H1 (cell line): Measurements from ENCODE around the gene SLC51B. TPM values are rescaled to one million over a fixed set of nuclear protein-coding genes. Genes with fewer than 3 reads are reported as not detected.

Source experiments
- CTCF ChIA-PET: fragments of 300-600 bp; sonication (Branson Sonifier 250); formaldehyde crosslinking; loops from one replicate; lab custom pipeline; 2021; ENCODE audit not compliant: partially characterized antibody; lab: Charles Lee
- POLR2A ChIA-PET: fragments of 300-600 bp; sonication (Branson Sonifier 250); formaldehyde crosslinking; loops from one replicate; lab custom pipeline; 2021; ENCODE audit warnings: inconsistent platforms; ENCODE audit not compliant: partially characterized antibody; lab: Charles Lee
- DNase-seq, 2 experiments: peaks; one replicate each; pipeline versions ENCODE4 v3.0.0 to v3.0.0-alpha.2; 2010 to 2022; ENCODE audit warnings: low spot score in 2 of 2, low read depth in 1 of 2, mixed read lengths in 1 of 2
- FAIRE-seq: peaks from 2 replicates; lab custom pipeline; 2011; peaks lifted over from hg19 to GRCh38; lab: Jason Lieb, UNC
- H2AFZ ChIP-seq: 2 replicates; pipeline ENCODE4 v1.8.1; 2012; ENCODE audit warnings: low read length, inconsistent platforms
- H2AK5ac ChIP-seq: 2 replicates; pipeline ENCODE4 v1.6.1; 2013; ENCODE audit warnings: low read depth, low read length
- H2BK120ac ChIP-seq: replicated peaks from 2 replicates; pipeline ENCODE3; 2013; ENCODE audit warnings: low read depth, low read length, inconsistent platforms
- H2BK12ac ChIP-seq: 2 replicates; pipeline ENCODE4 v1.6.1; 2013; ENCODE audit warnings: low read depth, low read length
- H2BK15ac ChIP-seq: 2 replicates; pipeline ENCODE4 v1.6.1; 2013; ENCODE audit warnings: low read length
- H2BK20ac ChIP-seq: 2 replicates; pipeline ENCODE4 v1.6.1; 2013; ENCODE audit warnings: low read length
- H2BK5ac ChIP-seq: 2 replicates; pipeline ENCODE4 v1.6.1; 2013; ENCODE audit warnings: low read depth, low read length
- H3K14ac ChIP-seq: 2 replicates; pipeline ENCODE4 v1.6.1; 2013; ENCODE audit warnings: inconsistent platforms; ENCODE audit not compliant: insufficient read length
- H3K18ac ChIP-seq: 2 replicates; pipeline ENCODE4 v1.6.1; 2013; ENCODE audit warnings: low read length; ENCODE audit errors: extremely low read depth
- H3K23ac ChIP-seq: 2 replicates; pipeline ENCODE4 v1.6.1; 2013; ENCODE audit warnings: inconsistent platforms; ENCODE audit not compliant: insufficient read length
- H3K23me2 ChIP-seq: 2 replicates; pipeline ENCODE4 v1.6.1; 2013; ENCODE audit warnings: low read depth, low read length
- H3K27ac ChIP-seq: 2 replicates; pipeline ENCODE4 v1.6.1; 2011; ENCODE audit warnings: low read depth, low read length, inconsistent platforms
- H3K27me3 ChIP-seq, 4 experiments: replicated peaks in 1 of 4; 1 replicate in 1 of 4; 2 replicates in 3 of 4; pipeline versions ENCODE4 v1.6.1 to v1.8.1; 2011 to 2013; ENCODE audit warnings: low read length in 3 of 4, mild to moderate bottlenecking in 3 of 4, inconsistent platforms in 2 of 4, mixed read lengths in 2 of 4, moderate library complexity in 1 of 4; ENCODE audit not compliant: control insufficient read depth in 3 of 4, insufficient read depth in 3 of 4; ENCODE audit errors: extremely low read depth in 1 of 4
- H3K36me3 ChIP-seq, 4 experiments: 2 replicates each; pipeline versions ENCODE4 v1.6.1 to v1.8.1; 2011 to 2013; ENCODE audit warnings: mild to moderate bottlenecking in 4 of 4, low read length in 3 of 4, moderate library complexity in 2 of 4, control low read depth in 1 of 4, inconsistent platforms in 1 of 4; ENCODE audit not compliant: insufficient read depth in 4 of 4, control insufficient read depth in 2 of 4
- H3K4ac ChIP-seq: replicated peaks from 2 replicates; pipeline ENCODE3; 2013; ENCODE audit warnings: low read length, low read depth, mixed read lengths, inconsistent platforms; ENCODE audit not compliant: insufficient read length
- H3K4me1 ChIP-seq, 4 experiments: replicated peaks in 1 of 4; 1 replicate in 1 of 4; 2 replicates in 3 of 4; pipeline versions ENCODE4 v1.6.1 to v1.8.1; 2011 to 2013; ENCODE audit warnings: low read length in 3 of 4, inconsistent platforms in 2 of 4, mixed read lengths in 1 of 4; ENCODE audit not compliant: insufficient read depth in 4 of 4, control insufficient read depth in 3 of 4
- H3K4me2 ChIP-seq, 2 experiments: 2 replicates each; pipeline versions ENCODE4 v1.6.1 to v1.8.1; 2011 to 2013; ENCODE audit warnings: low read depth in 2 of 2, low read length in 2 of 2, control low read depth in 1 of 2, inconsistent platforms in 1 of 2, mild to moderate bottlenecking in 1 of 2; ENCODE audit not compliant: insufficient read depth in 1 of 2
- H3K4me3 ChIP-seq, 4 experiments: fragments of 200-600, 300-600 bp in 1 of 4; sonication (generic), shearing (Covaris generic), sonication (Bioruptor Twin) in 1 of 4; 2 replicates each; pipeline versions ENCODE4 v1.5.1 to v1.8.1; 2011 to 2016; ENCODE audit warnings: low read length in 4 of 4, low read depth in 3 of 4, control low read depth in 2 of 4, inconsistent platforms in 2 of 4, mild to moderate bottlenecking in 2 of 4, mixed read lengths in 1 of 4, moderate library complexity in 1 of 4; ENCODE audit not compliant: insufficient read depth in 2 of 4; ENCODE audit errors: extremely low read depth in 1 of 4
- H3K56ac ChIP-seq: replicated peaks from 2 replicates; pipeline ENCODE3; 2013; ENCODE audit warnings: low read depth, mild to moderate bottlenecking, mixed read lengths, low read length, inconsistent platforms; ENCODE audit not compliant: insufficient read length
- H3K79me1 ChIP-seq: 2 replicates; pipeline ENCODE4 v1.6.1; 2013; ENCODE audit warnings: low read depth, low read length, control low read depth
- H3K79me2 ChIP-seq, 2 experiments: 2 replicates each; pipeline versions ENCODE4 v1.6.1 to v1.8.1; 2012 to 2013; ENCODE audit warnings: low read length in 2 of 2, mild to moderate bottlenecking in 2 of 2, inconsistent platforms in 1 of 2; ENCODE audit not compliant: insufficient read depth in 2 of 2, control insufficient read depth in 1 of 2
- H3K9ac ChIP-seq, 4 experiments: replicated peaks in 1 of 4; 1 replicate in 1 of 4; 2 replicates in 3 of 4; pipeline versions ENCODE4 v1.6.1 to v1.8.1; 2011 to 2013; ENCODE audit warnings: low read depth in 3 of 4, low read length in 3 of 4, control low read depth in 2 of 4, mild to moderate bottlenecking in 2 of 4, moderate library complexity in 2 of 4, inconsistent platforms in 1 of 4; ENCODE audit errors: extremely low read depth in 1 of 4
- H3K9me3 ChIP-seq, 2 experiments: 2 replicates each; pipeline versions ENCODE4 v1.6.1 to v1.8.1; 2012 to 2013; ENCODE audit warnings: mild to moderate bottlenecking in 2 of 2, moderate library complexity in 2 of 2, control low read depth in 1 of 2, inconsistent platforms in 1 of 2, low read depth in 1 of 2, low read length in 1 of 2, mixed read lengths in 1 of 2; ENCODE audit not compliant: insufficient read depth in 2 of 2
- H4K20me1 ChIP-seq, 2 experiments: replicated peaks in 1 of 2; 2 replicates each; pipeline versions ENCODE3 to v1.8.1; 2011 to 2013; ENCODE audit warnings: inconsistent platforms in 2 of 2, low read length in 2 of 2, mild to moderate bottlenecking in 1 of 2; ENCODE audit not compliant: insufficient read depth in 2 of 2, control insufficient read depth in 1 of 2
- H4K5ac ChIP-seq: 2 replicates; pipeline ENCODE4 v1.6.1; 2013; ENCODE audit warnings: low read length, low read depth, mixed read lengths, inconsistent platforms; ENCODE audit not compliant: insufficient read length
- H4K8ac ChIP-seq: 2 replicates; pipeline ENCODE4 v1.8.0; 2013; ENCODE audit warnings: mild to moderate bottlenecking, moderate library complexity, low read length, inconsistent platforms; ENCODE audit not compliant: insufficient read depth; ENCODE audit errors: extremely low read depth
- H4K91ac ChIP-seq: replicated peaks from 2 replicates; pipeline ENCODE3; 2013; ENCODE audit warnings: low read length, mixed read lengths, inconsistent platforms; ENCODE audit not compliant: insufficient read length
- HDAC2 ChIP-seq, 2 experiments: fragments of 300-600 bp in 1 of 2; sonication (generic) in 1 of 2; IDR thresholded peaks; 2 replicates each; pipeline ENCODE4 v1.6.1; 2011 to 2012; ENCODE audit warnings: low read depth in 2 of 2, low read length in 2 of 2, mild to moderate bottlenecking in 2 of 2, moderate library complexity in 2 of 2, borderline replicate concordance in 1 of 2, inconsistent platforms in 1 of 2
- WGBS, 2 experiments: shearing (Covaris generic) in 1 of 2; methylation state at CpG; one replicate each; pipeline versions ENCODE4 v1.1.6 to v1.1.7; 2013 to 2015; ENCODE audit warnings: low lambda C conversion rate in 2 of 2, mixed read lengths in 2 of 2, inconsistent platforms in 1 of 2, low coverage in 1 of 2, missing lambda C conversion rate in 1 of 2; ENCODE audit not compliant: insufficient replicate concordance in 2 of 2, insufficient coverage in 1 of 2, insufficient read length in 1 of 2; ENCODE audit errors: extremely low coverage in 1 of 2, missing lambda C conversion rate in 1 of 2; 5-methylcytosine and 5-hydroxymethylcytosine counted together
- polyA plus RNA-seq, 7 experiments: library from polyadenylated mRNA; depleted of rRNA in 3 of 7; stranded (reverse) in 5 of 7; unstranded in 2 of 7; fragments of >200 nt in 5 of 7; fragments of 200-250 nt in 2 of 7; gene quantifications; 1 replicate in 5 of 7; 2 replicates in 1 of 7; 4 replicates in 1 of 7; pipeline versions ENCODE4 v1.2.1 to v1.2.3, GENCODE V29; 2011 to 2013; ENCODE audit warnings: missing spikeins in 2 of 7, mixed read lengths in 2 of 7
- total RNA-seq: library from RNA; stranded (reverse); fragmentation: NEBNext Ultra II Directional; extraction: Animal tissue kit (Norgen Biotek cat#: 25700); gene quantifications from 2 replicates; pipeline ENCODE4 v1.2.1, GENCODE V29; 2021

The SLC51B gene
- total and polyA plus RNA-seq, 2 of the 8 experiments (the other 6 are each of a cell fraction or from before 2014, with no cell fraction given), result not detected

GRCh38 chr15:65069779-65070546 is 24.8 kb downstream of the SLC51B start:
- Histone ChIP-seq H3K9ac (no peak overlapping the region), H2AK5ac (no peak overlapping the region), H3K56ac (no peak overlapping the region), H3K23me2 (peaks cover 6% of the 10 kb centered on the region; the same call in 1 of the 2 replicates), H4K5ac (no peak overlapping the region), H3K79me2 (no peaks in the 10 kb centered on the region; a peak in 1 of 4 replicates), H3K18ac (no peak overlapping the region), H2BK15ac (no peak overlapping the region), H3K36me3 (no peaks in the 10 kb centered on the region), H2BK12ac (no peak overlapping the region), H3K27ac (no peak overlapping the region), H3K4me2 (no peak overlapping the region), H3K4me1 (peaks cover 5 to 19% (median 7%) of the 10 kb centered on the region in 4 experiments), H3K9me3 (peaks cover 3% of the 10 kb centered on the region in 2 experiments; a peak in 2 of 4 replicates), H3K79me1 (peaks cover 3% of the 10 kb centered on the region; the same call in 1 of the 2 replicates), H2BK20ac (no peak overlapping the region), H3K4me3 (no peak overlapping the region), H4K8ac (no peak overlapping the region), H2BK5ac (no peak overlapping the region), H4K91ac (no peak overlapping the region), H4K20me1 (no peaks in the 10 kb centered on the region), H2BK120ac (no peak overlapping the region), H3K14ac (no peak overlapping the region), H3K27me3 (peaks cover 0 to 6% (median 1%) of the 10 kb centered on the region in 4 experiments; a peak in 3 of 7 replicates), H3K23ac (no peak overlapping the region), H3K4ac (no peak overlapping the region), H2AFZ (no peak overlapping the region)
- WGBS, 2 experiments, result 89% methylated on average over 5 of the region's 5 CpGs; no CpG with 5 or more reads in 1 of the 2 experiments
- CTCF ChIA-PET, result interaction anchor here (0.6 to 33.2 kb wide), 5 partner anchors 4 to 429 kb away, joined by 5 to 1213 read pairs (median 23); partner anchors contain the start of genes KBTBD13, RASL12 and SLC51B
- FAIRE-seq (no peak), DNase-seq (no peak)
- POLR2A ChIA-PET, result interaction anchor here (1.4 to 8.0 kb wide), 2 partner anchors 12 to 14 kb away, joined by 3 to 93 read pairs; partner anchors contain the start of gene KBTBD13
- TF ChIP-seq HDAC2 (IDR thresholded peaks at IDR 0.05; ENCODE audit: borderline replicate concordance in 1 of 2, low read depth in 2 of 2, low read length in 2 of 2), result no peak
- TF ChIP-seq, all 59 proteins: peak for 0
